GM18526 (cell line): ENCODE data around the gene OR4D11.

ENCODE experiments used
- POLR2A ChIP-seq: IDR thresholded peaks from 3 replicates; pipeline ENCODE4 v1.6.1; 2011; ENCODE audit not compliant: insufficient read length; ENCODE audit errors: extremely low read depth

The OR4D11 gene

DNA sequence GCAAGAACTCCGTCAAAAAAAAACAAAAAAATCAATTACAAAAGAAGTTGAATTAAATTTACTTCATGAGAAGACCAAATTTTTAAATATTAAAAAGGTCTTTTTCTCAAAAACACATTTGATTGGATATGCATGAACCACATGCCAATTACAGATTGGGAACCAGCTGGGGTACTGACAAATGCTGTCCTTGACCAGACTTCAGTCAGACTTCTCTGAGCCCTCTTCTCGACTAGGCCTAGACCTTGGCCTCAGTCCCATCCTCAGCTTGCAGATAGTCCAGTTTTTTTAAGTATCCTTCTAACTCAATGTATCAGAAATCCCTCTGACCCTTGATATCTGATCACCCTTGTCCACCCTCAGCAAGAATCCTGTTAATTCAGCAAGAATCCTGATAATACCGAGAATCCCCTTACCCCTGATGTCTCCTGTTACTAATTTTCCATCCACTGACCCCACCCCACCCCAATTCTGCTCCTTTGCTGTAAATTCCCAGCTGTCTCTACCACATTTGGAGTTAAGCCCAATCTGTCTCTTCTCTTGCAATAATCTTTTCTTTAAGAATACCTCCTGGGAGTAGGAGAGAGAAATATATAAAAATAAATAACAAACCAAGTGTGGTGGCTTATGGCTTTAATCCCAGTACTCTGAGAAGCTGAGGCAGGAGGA, 38.9 kb downstream of the OR4D11 start:
- no peak for TF ChIP-seq POLR2A

GRCh38 chr11:59544869-59545178, 41.4 kb downstream of the OR4D11 start:
- TF ChIP-seq POLR2A: no peak

DNA sequence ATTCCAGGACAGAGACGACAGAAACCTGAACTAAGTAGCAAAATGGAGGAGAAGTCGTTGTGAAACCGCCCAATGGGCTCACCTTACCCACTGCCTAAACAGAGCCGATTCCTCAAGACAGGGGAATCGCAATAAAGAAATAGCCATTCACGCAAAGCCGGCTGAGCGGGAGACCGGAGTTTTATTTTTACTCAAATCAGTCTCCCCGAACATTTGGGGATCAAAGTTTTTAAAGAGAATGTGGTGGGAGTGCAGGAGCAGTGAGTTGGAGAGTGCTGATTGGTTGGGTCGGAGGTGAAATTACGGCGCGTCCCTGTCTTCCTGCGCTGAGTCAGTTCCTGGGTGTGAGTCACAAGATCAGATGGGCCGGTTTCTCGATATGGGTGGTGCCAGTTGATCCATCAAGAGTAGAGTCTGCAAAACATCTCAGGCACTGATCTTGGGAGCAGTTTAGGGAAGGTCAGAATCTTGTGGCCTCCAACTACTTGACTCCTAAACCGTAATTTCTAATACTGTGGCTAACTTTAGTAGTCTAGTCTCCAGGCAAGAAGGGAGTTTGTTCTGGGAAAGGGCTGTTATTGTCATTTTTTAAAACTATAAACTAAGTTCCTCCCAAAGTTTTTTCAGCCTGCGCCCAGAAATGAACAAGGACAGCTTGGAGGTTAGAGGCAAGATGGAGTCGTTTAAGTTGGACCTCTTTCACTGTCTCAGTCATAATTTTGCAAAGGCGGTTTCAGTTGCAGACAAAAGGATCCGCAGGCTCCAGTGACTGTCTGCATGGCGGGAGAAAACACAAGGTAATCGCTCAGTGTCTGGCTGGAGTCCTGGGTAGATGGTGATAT, 42.0 kb downstream of the OR4D11 start:
- no peak for TF ChIP-seq POLR2A

GRCh38 chr11:59548309-59548656, 44.9 kb downstream of the OR4D11 start:
- TF ChIP-seq POLR2A: no peak

DNA sequence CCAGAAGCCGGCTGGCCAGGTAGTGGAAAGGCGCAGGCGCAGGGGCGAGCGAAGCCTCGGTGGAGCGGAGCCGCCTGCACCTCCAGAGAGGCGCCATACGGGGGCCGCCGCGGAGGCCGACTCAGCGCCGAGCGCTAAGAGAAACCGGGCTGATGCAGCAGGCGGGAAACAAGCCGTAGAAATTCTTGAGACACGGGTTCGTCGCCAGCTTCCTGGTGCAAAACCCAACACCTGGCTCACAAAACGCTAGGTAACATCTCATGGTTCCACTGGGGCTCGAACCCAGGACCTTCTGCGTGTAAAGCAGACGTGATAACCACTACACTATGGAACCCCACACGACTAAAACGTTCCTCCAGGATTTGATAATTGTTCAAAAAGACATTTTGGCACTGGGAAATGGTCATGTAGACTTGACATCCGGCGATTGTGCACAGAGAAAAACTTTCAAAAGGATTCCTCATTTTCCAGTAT, 47.0 kb downstream of the OR4D11 start:
- no peak for TF ChIP-seq POLR2A

- TF ChIP-seq POLR2A: no peak
Measured at GRCh38 chr11:59550842-59551658, 47.7 kb downstream of the OR4D11 start.

DNA sequence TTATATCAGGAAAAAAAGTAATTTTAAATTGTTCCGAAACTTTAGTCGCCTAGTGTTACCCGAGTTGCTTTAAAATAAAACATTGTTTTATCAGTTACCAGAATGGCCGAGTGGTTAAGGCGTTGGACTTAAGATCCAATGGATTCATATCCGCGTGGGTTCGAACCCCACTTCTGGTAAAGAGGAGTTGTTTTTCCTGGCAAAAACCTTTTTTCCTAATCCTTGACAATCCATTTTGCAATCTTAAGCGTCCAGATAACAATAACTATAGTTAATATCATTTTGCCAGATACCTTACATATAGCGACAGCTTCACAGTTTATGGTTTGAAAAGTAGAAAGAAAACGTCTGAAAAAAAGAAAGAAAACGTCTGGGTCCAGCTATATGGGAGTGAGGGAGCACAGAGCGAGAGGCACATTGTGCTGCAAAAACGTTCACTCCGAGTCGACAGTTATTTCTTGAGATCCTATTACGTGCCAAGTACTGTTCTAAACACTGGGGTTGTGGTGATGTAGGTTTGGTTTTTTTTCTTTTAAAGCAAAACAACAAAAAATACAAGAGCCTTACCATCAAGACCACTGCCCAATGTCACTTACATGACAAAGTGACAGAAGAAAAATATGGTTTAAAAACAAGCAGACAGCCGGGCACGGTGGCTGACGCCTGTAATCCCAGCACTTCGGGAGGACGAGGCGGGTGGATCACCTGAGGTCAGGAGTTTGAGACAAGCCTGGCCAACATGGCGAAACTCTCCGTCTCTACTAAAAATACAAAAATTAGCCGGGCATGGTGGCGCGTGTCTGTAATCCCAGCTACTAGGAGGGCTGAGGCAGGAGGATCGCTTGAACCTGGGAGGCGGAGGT, 48.5 kb downstream of the OR4D11 start:
- TF ChIP-seq POLR2A: no peak

DNA sequence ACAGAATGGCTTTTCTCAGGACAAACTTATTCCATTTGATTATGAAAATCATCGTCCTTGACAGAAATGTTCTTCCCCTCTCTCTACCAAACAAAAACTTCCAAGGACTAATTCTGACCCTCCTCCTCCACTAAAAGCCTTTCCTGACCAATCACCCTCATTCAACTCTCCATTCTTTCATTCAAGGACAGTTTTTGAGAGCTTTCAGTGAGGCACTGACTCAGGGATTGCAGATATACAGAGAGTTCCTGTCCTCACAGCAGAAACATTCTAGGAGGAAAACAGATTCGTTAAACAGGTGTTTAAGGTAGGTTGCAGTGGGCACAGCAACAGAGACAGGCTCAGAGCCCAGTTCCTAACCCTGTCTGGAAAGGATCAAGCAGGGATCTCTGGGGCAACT, 49.5 kb downstream of the OR4D11 start:
- TF ChIP-seq POLR2A: no peak

GRCh38 chr11:59553323-59553722, 49.9 kb downstream of the OR4D11 start:
- no peak for TF ChIP-seq POLR2A
